ENCODE data around the gene TMEM63A.

Gene TMEM63A

GRCh38 chr1:225883616-225884265 lies 1.6 kb upstream of the TMEM63A start:
- DNase-seq: no peak

GRCh38 chr1:225882694-225883615 lies 775 bp upstream of the TMEM63A start:
- no peak for DNase-seq

GRCh38 chr1:225881081-225881958 lies 860 bp downstream of the TMEM63A start:
- DNase-seq: no peak

GRCh38 chr1:225880636-225881035 lies 1.5 kb downstream of the TMEM63A start:
- no peak for DNase-seq

GRCh38 chr1:225880222-225880588 lies 2.0 kb downstream of the TMEM63A start:
- DNase-seq: no peak

GRCh38 chr1:225879521-225880221 lies 2.5 kb downstream of the TMEM63A start:
- DNase-seq: no peak

GRCh38 chr1:225878282-225878681 lies 3.9 kb downstream of the TMEM63A start:
- DNase-seq: no peak

- no peak for DNase-seq
Measured at GRCh38 chr1:225877580-225877979, 4.6 kb downstream of the TMEM63A start.

GRCh38 chr1:225876900-225877510 lies 5.2 kb downstream of the TMEM63A start:
- DNase-seq: no peak

GRCh38 chr1:225875044-225875815 lies 7.0 kb downstream of the TMEM63A start:
- DNase-seq: no peak

GRCh38 chr1:225874431-225874830 lies 7.7 kb downstream of the TMEM63A start:
- no peak for DNase-seq

- DNase-seq: no peak
Measured at GRCh38 chr1:225873281-225873850, 8.8 kb downstream of the TMEM63A start.

- no peak for DNase-seq
Measured at GRCh38 chr1:225872075-225872430, 10.1 kb downstream of the TMEM63A start.

GRCh38 chr1:225871359-225872074 lies 10.7 kb downstream of the TMEM63A start:
- DNase-seq: no peak

- no peak for DNase-seq
Measured at GRCh38 chr1:225870911-225871310, 11.3 kb downstream of the TMEM63A start.

- DNase-seq: no peak
Measured at GRCh38 chr1:225868631-225869330, 13.4 kb downstream of the TMEM63A start.

- no peak for DNase-seq
Measured at GRCh38 chr1:225866981-225867380, 15.2 kb downstream of the TMEM63A start.

GRCh38 chr1:225866061-225866837 lies 15.9 kb downstream of the TMEM63A start:
- DNase-seq: no peak

GRCh38 chr1:225865514-225865913 lies 16.7 kb downstream of the TMEM63A start:
- DNase-seq: no peak

All from NCI-H446 treated with DMSO at 0.1 percent for 48 hours (cell line).